GM18907 (cell line): ENCODE measurements around the gene DNAI7.
A peak's percentile ranks its signal among the peaks of the same experiment; 100 is the strongest.

Experiments used
- ATAC-seq: cut with Tn5 transposase; IDR thresholded peaks from one replicate; pipeline ENCODE4 v1.9.1; 2021; ENCODE audit warnings: mild to moderate bottlenecking, moderate library complexity; ENCODE audit not compliant: unreplicated experiment

Gene DNAI7

GRCh38 chr12:25102402-25102801 is 92.6 kb downstream of the DNAI7 start:
- ATAC-seq: no peak

- peak; percentile 66 for ATAC-seq
Measured at GRCh38 chr12:25101092-25101445, 93.9 kb downstream of the DNAI7 start.

GRCh38 chr12:25100194-25101091 is 94.5 kb downstream of the DNAI7 start:
- peak; percentile 34 for ATAC-seq

GRCh38 chr12:25099010-25099409 is 96.0 kb downstream of the DNAI7 start:
- ATAC-seq: no peak

- ATAC-seq: no peak
Measured at GRCh38 chr12:25089738-25090137, 105.2 kb downstream of the DNAI7 start.

- no peak for ATAC-seq
Measured at GRCh38 chr12:25087596-25087995, 107.4 kb downstream of the DNAI7 start.

- ATAC-seq: no peak
Measured at GRCh38 chr12:25084816-25085215, 110.1 kb downstream of the DNAI7 start.

GRCh38 chr12:25083211-25083610 is 111.7 kb downstream of the DNAI7 start:
- ATAC-seq: no peak

- ATAC-seq: no peak
Measured at GRCh38 chr12:25082628-25083027, 112.3 kb downstream of the DNAI7 start.

GRCh38 chr12:25079393-25079792 is 115.6 kb downstream of the DNAI7 start:
- ATAC-seq: no peak

- ATAC-seq: peak; percentile 60
Measured at GRCh38 chr12:25074954-25075353, 120.0 kb downstream of the DNAI7 start.

GRCh38 chr12:25074113-25074512 is 120.8 kb downstream of the DNAI7 start:
- ATAC-seq: no peak

GRCh38 chr12:25072906-25073650 is 121.9 kb downstream of the DNAI7 start:
- ATAC-seq: no peak

GRCh38 chr12:25071366-25071765 is 123.6 kb downstream of the DNAI7 start:
- no peak for ATAC-seq

- no peak for ATAC-seq
Measured at GRCh38 chr12:25069224-25069623, 125.7 kb downstream of the DNAI7 start.

- ATAC-seq: no peak
Measured at GRCh38 chr12:25065035-25065434, 129.9 kb downstream of the DNAI7 start.

- ATAC-seq: no peak
Measured at GRCh38 chr12:25063873-25064628, 130.9 kb downstream of the DNAI7 start.

GRCh38 chr12:25058658-25059058 is 136.3 kb downstream of the DNAI7 start:
- peak; percentile 61 for ATAC-seq
